Measurements from ENCODE around the gene SCN10A. TPM values are rescaled to one million over a fixed set of nuclear protein-coding genes. Genes with fewer than 3 reads are reported as not detected.

Gene SCN10A
- total and polyA plus RNA-seq, 2 experiments from 2014 or later = 0.03 TPM; not detected in 1

Other genes starting within 250 kb of the SCN10A start
- gene SCN5A, start 166.5 kb downstream of the SCN10A start, total RNA-seq (2014; rRNA removed; shearing (Covaris generic)) = 8.2 and 10.6 TPM in 2 replicates
- gene SCN5A, start 166.5 kb downstream of the SCN10A start, polyA plus RNA-seq (2016; fragmentation: Nextera tagmentation; extraction: Ambion mirVana) = 8.4 and 10.2 TPM in 2 replicates
- 0.08 and 0.14 TPM in 2 replicates for gene SCN11A, start 235.7 kb upstream of the SCN10A start, total RNA-seq (2014; rRNA removed; shearing (Covaris generic))
- 0.05 TPM in 2 replicates for gene SCN11A, start 235.7 kb upstream of the SCN10A start, polyA plus RNA-seq (2016; fragmentation: Nextera tagmentation; extraction: Ambion mirVana)
- gene WDR48, start 235.8 kb upstream of the SCN10A start, total RNA-seq (2014; rRNA removed; shearing (Covaris generic)) = 40.3 and 54.3 TPM in 2 replicates
- gene WDR48, start 235.8 kb upstream of the SCN10A start, polyA plus RNA-seq (2016; fragmentation: Nextera tagmentation; extraction: Ambion mirVana) = 20.8 and 27.2 TPM in 2 replicates